Motor neuron (in vitro differentiated cells): ENCODE results near the gene WWOX. TPM values are rescaled to one million over a fixed set of nuclear protein-coding genes. Genes with fewer than 3 reads are reported as not detected.

Experiments used
- ATAC-seq, 8 experiments: fragments of 200-7000 bp; cut with Tn5 transposase; replicated peaks in 6 of 8; 2 replicates each; pipeline ENCODE4 v1.8.0; 2021; ENCODE audit warnings: mild to moderate bottlenecking in 8 of 8, moderate library complexity in 8 of 8
- H3K27ac ChIP-seq, 2 donors: fragments of 250-450 bp; sonication (Bioruptor Pico); 2 replicates each; pipeline ENCODE4 v1.9.0; 2021; ENCODE audit warnings: antibody characterized with exemption in 2 of 2, mild to moderate bottlenecking in 2 of 2, moderate library complexity in 1 of 2
- H3K4me1 ChIP-seq, 2 donors: fragments of 250-450 bp; sonication (Bioruptor Pico); replicated peaks in 1 of 2; 2 replicates each; pipeline ENCODE4 v1.6.1; 2021; ENCODE audit warnings: antibody characterized with exemption in 2 of 2, mild to moderate bottlenecking in 2 of 2, moderate library complexity in 1 of 2
- H3K4me3 ChIP-seq, 5 donors: fragments of 250-450 bp; sonication (Bioruptor Pico); 2 replicates each; pipeline ENCODE4 v1.9.0; 2021; ENCODE audit warnings: antibody characterized with exemption in 5 of 5, mild to moderate bottlenecking in 5 of 5, moderate library complexity in 4 of 5
- WGBS, 10 experiments: fragments of 450-650 bp; shearing (Covaris generic); methylation state at CpG; one replicate each; pipeline ENCODE4 v1.0.0; 2022; 5-methylcytosine and 5-hydroxymethylcytosine counted together
- in situ Hi-C, 9 experiments: fragments of 400-800 bp; cut with MboI; loops; one replicate each; pipeline ENCODE4 v1.15.0; 2021; ENCODE audit warnings: low sequenced_read_pairs in 9 of 9, low pct_unique_long_range_greater_than_20kb in 2 of 9; ENCODE audit not compliant: unreplicated experiment in 9 of 9
- total RNA-seq, 8 experiments: library from RNA; unstranded; fragments of 300-600 nt; gene quantifications; 2 replicates each; pipeline versions ENCODE4 v1.2.3 to v1.2.4, GENCODE V29; 2022

WWOX gene
- total RNA-seq, 8 experiments from 2014 or later, result 10.3 to 27.8 (median 12.3) TPM

DNA sequence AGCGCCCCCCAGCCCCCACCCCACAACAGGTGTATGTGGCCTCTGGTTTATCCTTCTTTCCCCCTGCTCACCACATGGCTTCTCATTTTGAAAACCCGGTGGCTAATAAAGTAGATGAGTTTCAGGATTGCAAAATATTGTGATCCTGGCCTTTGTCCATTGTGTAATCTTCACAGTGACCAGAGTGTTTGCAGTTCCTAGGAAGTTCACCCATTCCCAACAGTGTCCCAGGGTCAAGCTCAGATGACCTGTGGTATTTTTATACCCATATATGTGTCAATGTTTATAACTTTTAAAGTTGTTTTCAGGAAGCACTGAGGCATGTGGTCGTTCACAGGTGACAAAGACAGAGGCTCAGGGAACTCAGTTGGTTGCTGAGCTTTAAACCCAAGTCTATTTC, 721.9 kb downstream of the WWOX start:
- 0 to 100% (median 67%) methylated on average over 1 to 3 of the region's 3 CpGs; no CpG with 5 or more reads in 1 of the 10 experiments for WGBS, 10 experiments
- Histone ChIP-seq H3K27ac (no peak overlapping the region), H3K4me1 (peaks cover 10 to 16% of the 10 kb centered on the region in 2 donors), H3K4me3 (no peak overlapping the region)
- no peak for ATAC-seq
- in situ Hi-C loops, result no loop called here

DNA sequence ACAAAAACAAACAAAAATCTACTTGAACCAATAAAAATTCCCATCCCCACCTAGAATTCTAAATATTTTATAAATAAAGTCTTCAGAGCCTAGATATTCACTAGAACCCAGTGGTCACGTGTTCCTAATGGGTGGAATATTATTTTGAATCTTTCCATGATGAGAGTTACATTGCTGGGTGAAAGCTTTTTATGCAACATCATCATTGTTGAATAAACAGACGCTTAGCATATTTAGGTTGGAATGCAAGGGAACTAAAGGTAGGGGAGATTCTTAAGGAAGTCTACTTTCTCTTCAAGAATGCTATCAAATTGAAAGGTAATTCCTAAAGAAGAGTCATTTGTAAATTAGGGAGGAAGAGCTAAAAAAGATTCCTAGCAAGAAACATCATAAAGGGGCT, 723.1 kb downstream of the WWOX start:
- WGBS, 10 experiments, result 0 to 95% (median 72%) methylated on average over 1 to 2 of the region's 2 CpGs
- ATAC-seq, result peak in 3 of 8 experiments; percentile 14 to 59 (median 17)
- Histone ChIP-seq H3K4me1 (peaks cover 10 to 16% of the 10 kb centered on the region in 2 donors), H3K27ac (peak overlapping the region in 1 of 2 donors; percentile 35), H3K4me3 (no peak overlapping the region)
- in situ Hi-C loops, result no loop called here

DNA sequence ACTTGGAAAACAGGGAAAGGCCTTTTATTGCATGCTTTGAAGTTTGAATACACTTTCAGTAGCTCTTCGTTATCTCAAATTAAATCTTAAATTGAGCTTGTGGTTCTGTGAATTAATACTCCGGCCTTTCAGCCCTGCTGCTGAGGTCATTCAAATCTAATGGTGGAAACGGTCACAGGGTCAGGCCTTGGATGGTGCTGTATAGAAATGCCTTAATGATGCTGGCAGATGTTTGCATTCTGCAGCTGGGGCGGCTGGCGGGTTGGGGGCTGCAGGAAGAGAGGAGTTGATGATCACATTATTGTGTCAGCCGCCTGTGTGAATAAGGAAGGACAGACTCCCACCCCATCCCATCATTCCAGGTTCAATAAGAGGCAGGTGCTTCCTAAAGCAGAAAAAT, 723.6 kb downstream of the WWOX start:
- 0 to 67% (median 21%) methylated on average over 1 to 6 of the region's 6 CpGs; no CpG with 5 or more reads in 1 of the 10 experiments for WGBS, 10 experiments

DNA sequence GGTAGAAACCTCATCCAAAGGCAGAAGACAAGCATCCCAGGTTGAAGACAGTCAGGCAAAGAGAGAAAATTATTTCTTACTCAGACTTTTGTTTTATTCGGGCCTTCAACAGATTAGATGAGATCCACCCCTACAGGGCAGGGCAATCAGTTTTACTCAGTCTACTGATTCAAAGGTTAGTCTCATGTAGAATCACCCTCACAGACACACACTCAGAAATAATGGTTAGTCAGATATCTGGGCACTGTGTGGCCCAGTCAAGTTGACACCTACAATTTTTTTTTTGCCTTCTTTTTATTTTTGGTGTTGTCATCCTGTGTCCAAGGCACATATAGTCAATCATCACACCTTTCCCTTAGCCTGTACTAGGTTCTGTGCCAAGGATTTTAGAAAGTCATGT, 729.8 kb downstream of the WWOX start:
- Histone ChIP-seq H3K4me3 (no peak overlapping the region), H3K4me1 (peaks cover 10 to 15% of the 10 kb centered on the region in 2 donors), H3K27ac (no peak overlapping the region)
- 83 to 100% (median 100%) methylated on average over 1 of the region's 1 CpG; no CpG with 5 or more reads in 4 of the 10 experiments for WGBS, 10 experiments
- in situ Hi-C loops, result no loop called here
- no peak for ATAC-seq

More for the DNA sequence above, 723.6 kb downstream of the WWOX start:
- in situ Hi-C loops, result no loop called here
- ATAC-seq, result peak in 5 of 8 experiments; percentile 84 to 89 (median 87)
- H3K4me1 ChIP-seq, result peaks cover 10 to 16% of the 10 kb centered on the region in 2 donors
- peak overlapping the region; percentile 27 to 35 for H3K27ac ChIP-seq
- H3K4me3 ChIP-seq, result no peak overlapping the region

DNA sequence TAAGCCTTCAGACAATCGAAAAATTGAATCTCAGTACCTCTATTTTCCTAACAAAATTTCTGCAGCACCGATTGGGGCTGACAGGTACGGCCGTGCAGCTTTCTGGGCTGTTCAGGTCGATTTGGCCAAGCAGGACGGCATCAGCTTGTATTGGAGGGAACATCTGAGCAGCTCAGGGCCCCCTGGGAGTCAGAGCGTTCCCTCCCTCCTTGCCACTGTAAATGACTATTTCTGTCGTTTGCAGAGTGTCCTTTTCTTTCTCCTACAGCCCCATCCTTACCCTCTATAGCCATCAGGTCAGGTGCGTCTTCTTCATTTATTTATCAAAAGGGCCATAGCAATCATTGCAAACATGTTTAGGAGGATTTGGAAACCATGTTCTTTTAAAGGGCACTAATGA, 731.1 kb downstream of the WWOX start:
- 0 to 77% (median 50%) methylated on average over 1 to 8 of the region's 9 CpGs; no CpG with 5 or more reads in 4 of the 10 experiments for WGBS, 10 experiments
- Histone ChIP-seq H3K4me3 (no peak overlapping the region), H3K27ac (no peak overlapping the region), H3K4me1 (peaks cover 10 to 15% of the 10 kb centered on the region in 2 donors)
- peak in 3 of 8 experiments; percentile 36 to 73 (median 56) for ATAC-seq
- in situ Hi-C loops, result no loop called here

DNA sequence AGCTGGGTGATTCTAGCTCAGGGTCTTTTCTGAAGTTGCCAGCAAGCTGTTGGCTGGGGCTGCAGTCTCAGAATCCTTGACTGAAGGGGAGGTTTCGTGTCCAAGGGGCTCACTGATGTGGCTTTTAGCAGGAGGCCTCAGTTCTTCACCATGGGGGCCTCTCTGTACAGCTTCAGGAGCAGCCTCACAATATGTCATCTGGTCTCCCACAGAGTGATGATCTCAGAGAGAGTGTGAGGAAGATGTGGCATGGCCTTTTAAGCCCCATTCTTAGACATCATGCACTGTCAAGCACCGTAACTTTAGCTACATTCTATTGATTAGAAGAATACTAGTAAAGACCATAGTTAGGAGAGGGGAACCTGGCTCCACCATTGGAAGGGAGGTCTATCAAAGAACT, 732.6 kb downstream of the WWOX start:
- peaks cover 10 to 15% of the 10 kb centered on the region in 2 donors for H3K4me1 ChIP-seq
- no peak overlapping the region for H3K27ac ChIP-seq
- WGBS, 10 experiments, result 92 to 100% (median 100%) methylated on average over 1 to 2 of the region's 2 CpGs; no CpG with 5 or more reads in 6 of the 10 experiments
- H3K4me3 ChIP-seq, result no peak overlapping the region
- ATAC-seq, result peak in 1 of 8 experiments; percentile 28
- in situ Hi-C loops, result no loop called here

DNA sequence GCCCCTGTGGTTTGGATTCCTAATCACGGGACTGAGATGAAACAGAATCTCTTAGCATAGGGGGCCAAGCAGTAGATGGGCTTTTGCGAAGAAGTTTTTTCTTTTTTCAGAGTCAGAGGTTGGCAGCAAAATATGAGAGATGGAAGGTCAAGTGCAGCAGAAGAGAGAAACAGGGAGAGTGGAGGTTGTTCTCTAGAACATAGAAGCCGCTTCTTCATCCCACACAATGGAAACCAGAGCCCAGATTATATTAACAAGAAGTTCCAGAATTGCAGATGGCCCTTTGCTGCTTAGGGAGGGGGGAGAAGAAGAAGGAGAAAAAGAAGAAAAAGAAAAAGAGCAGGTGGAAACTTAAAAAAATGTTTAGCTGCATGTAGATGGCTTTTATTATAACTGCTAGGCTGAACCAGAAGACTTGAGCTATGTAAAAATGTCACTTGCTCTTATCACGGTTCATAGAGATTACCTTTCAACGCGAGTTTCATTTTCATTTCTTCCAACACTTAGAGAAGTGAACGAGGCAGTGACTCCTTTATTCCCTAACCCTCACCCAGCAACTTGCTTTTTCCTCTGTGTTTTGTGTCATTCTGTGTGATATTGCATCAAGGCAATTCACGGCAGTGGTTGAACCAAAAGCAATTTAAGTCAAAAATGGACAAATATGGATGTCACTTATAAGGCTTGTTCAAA, 737.5 kb downstream of the WWOX start:
- in situ Hi-C loops, result no loop called here
- no peak for ATAC-seq
- 78 to 96% (median 86%) methylated on average over 3 to 8 of the region's 8 CpGs for WGBS, 10 experiments
- Histone ChIP-seq H3K27ac (no peak overlapping the region), H3K4me3 (no peak overlapping the region), H3K4me1 (no peaks in the 10 kb centered on the region)

DNA sequence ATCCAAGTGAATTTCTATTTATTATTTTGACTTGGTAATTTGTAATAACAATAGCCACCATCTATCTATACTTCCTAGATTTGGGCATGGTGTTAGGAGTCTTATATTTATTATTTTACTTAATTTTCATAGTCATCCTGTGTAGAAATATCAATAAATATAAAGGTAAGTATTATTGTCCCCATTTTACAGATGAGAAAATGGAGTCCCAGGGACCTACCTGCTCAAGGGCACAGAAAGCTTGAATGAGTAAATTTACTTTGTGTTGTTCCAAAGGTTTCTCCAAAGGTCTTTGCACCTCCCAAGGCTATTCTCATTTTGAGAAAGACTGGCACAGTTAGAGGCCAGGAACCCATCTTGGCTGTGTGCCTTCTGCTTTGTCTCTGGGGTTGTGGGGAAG, 738.3 kb downstream of the WWOX start:
- ATAC-seq, result no peak
- Histone ChIP-seq H3K27ac (no peak overlapping the region), H3K4me3 (no peak overlapping the region), H3K4me1 (no peaks in the 10 kb centered on the region)
- in situ Hi-C loops, result no loop called here

DNA sequence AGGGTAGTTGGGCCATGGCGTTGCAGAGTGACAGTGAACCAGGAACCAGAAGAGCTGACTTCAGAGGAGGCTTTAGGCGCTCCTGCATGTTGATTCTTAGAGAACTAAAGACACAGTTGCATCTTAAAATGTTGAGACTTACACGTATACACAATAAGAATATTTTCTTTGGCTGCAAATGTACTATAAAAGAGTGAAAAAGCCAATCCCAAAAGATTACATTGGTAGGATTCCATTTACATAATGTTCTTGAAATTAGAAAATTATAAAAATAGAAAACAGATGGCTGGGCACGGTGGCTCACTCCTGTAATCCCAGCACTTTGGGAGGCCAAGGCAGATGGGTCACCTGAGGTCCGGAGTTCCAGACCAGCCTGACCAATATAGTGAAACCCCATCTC, 738.8 kb downstream of the WWOX start:
- Histone ChIP-seq H3K27ac (no peak overlapping the region), H3K4me3 (no peak overlapping the region), H3K4me1 (no peaks in the 10 kb centered on the region)
- 11 to 100% (median 64%) methylated on average over 1 to 5 of the region's 5 CpGs; no CpG with 5 or more reads in 2 of the 10 experiments for WGBS, 10 experiments
- in situ Hi-C loops, result no loop called here
- ATAC-seq, result no peak

DNA sequence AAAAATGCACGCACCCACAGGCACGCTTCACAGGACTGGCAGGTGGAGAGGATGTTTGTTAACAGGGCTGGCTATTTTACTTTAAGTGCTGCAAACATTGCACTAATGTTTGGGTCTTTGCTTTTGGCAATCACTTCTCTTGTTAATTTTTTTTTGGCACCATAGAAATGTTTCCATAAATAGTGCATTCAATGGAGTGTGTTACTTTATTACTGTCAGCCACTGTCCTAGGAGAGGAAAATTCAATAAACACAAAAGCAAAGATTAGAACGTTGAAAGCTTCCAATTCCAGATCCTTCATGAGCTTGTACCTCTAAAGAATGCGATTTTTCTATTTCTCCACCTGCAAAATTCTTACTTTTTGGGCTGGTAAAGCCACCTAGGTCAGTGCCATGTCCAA, 743.5 kb downstream of the WWOX start:
- 0 to 100% (median 84%) methylated on average over 2 to 4 of the region's 4 CpGs for WGBS, 10 experiments
- no peak for ATAC-seq
- in situ Hi-C loops, result no loop called here
- Histone ChIP-seq H3K4me1 (peaks cover 7 to 16% of the 10 kb centered on the region in 2 donors), H3K4me3 (no peak overlapping the region), H3K27ac (no peak overlapping the region)

DNA sequence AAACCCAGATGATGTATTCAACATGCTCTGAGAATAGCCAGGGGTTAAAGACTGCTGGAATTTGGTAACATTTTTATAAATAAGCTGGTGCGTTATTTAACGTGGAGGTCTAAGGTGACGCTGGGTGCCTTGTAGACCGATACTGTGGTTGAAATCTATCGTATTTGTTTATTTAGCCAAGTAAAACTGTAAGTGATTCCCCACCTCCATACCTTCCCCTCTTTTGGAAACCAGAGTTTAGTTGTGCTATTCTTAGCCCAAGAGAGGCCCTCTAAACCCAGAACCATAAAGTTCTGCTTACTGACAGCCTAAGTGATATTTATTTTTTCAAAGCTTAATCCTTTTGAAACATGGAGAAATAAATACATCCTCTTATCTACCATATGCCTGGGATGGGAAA, 744.5 kb downstream of the WWOX start:
- Histone ChIP-seq H3K4me3 (no peak overlapping the region), H3K4me1 (peaks cover 7 to 16% of the 10 kb centered on the region in 2 donors), H3K27ac (no peak overlapping the region)
- in situ Hi-C loops, result no loop called here
- 53 to 100% (median 88%) methylated on average over 1 to 5 of the region's 5 CpGs; no CpG with 5 or more reads in 2 of the 10 experiments for WGBS, 10 experiments
- ATAC-seq, result no peak

DNA sequence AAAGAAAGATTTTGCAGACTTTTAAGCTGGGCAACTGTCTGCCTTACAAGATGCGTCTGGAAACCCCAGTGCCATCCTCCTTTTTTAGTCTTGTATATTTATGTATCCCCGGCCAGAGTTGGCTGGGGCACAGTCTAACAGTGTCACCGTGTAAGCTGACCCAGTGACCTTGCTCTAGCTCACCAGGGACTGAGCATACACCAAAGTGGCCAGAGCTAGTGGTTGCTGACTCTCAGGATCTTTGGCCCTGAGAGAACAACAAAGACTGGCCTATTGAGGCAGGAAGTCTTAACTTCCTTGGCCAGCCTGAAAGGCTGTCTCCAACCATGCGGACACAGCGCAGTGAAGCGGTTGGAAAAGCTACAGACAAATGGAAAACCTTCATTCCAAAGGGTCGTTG, 745.2 kb downstream of the WWOX start:
- Histone ChIP-seq H3K4me3 (no peak overlapping the region), H3K4me1 (peaks cover 7 to 16% of the 10 kb centered on the region in 2 donors), H3K27ac (no peak overlapping the region)
- peak in 5 of 8 experiments; percentile 42 to 78 (median 50) for ATAC-seq
- in situ Hi-C loops, result no loop called here
- 10 to 80% (median 39%) methylated on average over 2 to 6 of the region's 7 CpGs for WGBS, 10 experiments

DNA sequence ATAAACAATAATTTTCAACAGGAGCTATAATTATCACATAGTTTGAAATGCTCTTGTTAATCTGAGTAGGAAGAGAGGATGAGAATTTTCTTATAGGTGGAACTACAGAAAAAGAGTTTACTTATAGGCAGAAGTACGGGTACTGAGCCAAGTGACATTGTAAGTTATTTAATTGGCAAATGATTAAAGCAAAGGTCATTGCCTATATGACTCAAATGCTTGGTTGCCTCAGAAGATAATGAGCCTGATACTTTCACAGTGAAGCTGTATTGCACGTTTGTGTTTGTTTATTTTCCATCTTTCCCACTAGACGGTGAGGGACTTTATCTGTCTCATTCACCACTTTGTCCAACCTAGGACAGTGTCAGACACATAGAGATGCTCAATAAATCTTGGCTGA, 751.8 kb downstream of the WWOX start:
- Histone ChIP-seq H3K4me3 (no peak overlapping the region), H3K4me1 (no peaks in the 10 kb centered on the region), H3K27ac (no peak overlapping the region)
- 0 to 83% (median 58%) methylated on average over 1 to 3 of the region's 3 CpGs; no CpG with 5 or more reads in 2 of the 10 experiments for WGBS, 10 experiments
- no peak for ATAC-seq
- in situ Hi-C loops, result no loop called here
